Keratinocyte (primary cell): ENCODE data around the gene GCHFR. TPM values are rescaled to one million over a fixed set of nuclear protein-coding genes. Genes with fewer than 3 reads are reported as not detected.

Experiments
- DNase-seq: peaks from one replicate; pipeline ENCODE4 v3.0.0-alpha.2; 2011; ENCODE audit warnings: low read depth, missing footprints, low spot score
- FAIRE-seq: peaks from 2 replicates; lab custom pipeline; 2011; peaks lifted over from hg19 to GRCh38; lab: Jason Lieb, UNC
- H2AFZ ChIP-seq: 2 replicates; pipeline ENCODE4 v1.6.0; 2012; ENCODE audit warnings: low read length, control low read depth, inconsistent platforms; ENCODE audit not compliant: control insufficient read depth
- H3K27ac ChIP-seq: 2 replicates; pipeline ENCODE4 v1.5.1; 2011; ENCODE audit warnings: low read length; ENCODE audit not compliant: control insufficient read depth, insufficient read depth
- H3K27me3 ChIP-seq: 3 replicates; pipeline ENCODE4 v1.6.0; 2011; ENCODE audit warnings: low read length; ENCODE audit not compliant: control insufficient read depth, insufficient read depth; ENCODE audit errors: extremely low read depth
- H3K36me3 ChIP-seq, 2 experiments: 2 replicates in 1 of 2; 3 replicates in 1 of 2; pipeline ENCODE4 v1.5.1; 2011; ENCODE audit warnings: low read length in 2 of 2, mild to moderate bottlenecking in 1 of 2; ENCODE audit not compliant: control insufficient read depth in 2 of 2, insufficient read depth in 2 of 2; ENCODE audit errors: extremely low read depth in 1 of 2
- H3K4me1 ChIP-seq: 3 replicates; pipeline ENCODE4 v1.5.1; 2011; ENCODE audit warnings: low read length; ENCODE audit not compliant: control insufficient read depth, insufficient read depth; ENCODE audit errors: extremely low read depth
- H3K4me2 ChIP-seq: 3 replicates; pipeline ENCODE4 v1.6.0; 2011; ENCODE audit warnings: low read depth, low read length; ENCODE audit not compliant: control insufficient read depth, insufficient read depth; ENCODE audit errors: extremely low read depth
- H3K4me3 ChIP-seq, 3 experiments: fragments of 200-600 bp in 1 of 3; sonication (generic) in 1 of 3; 2 replicates in 2 of 3; 3 replicates in 1 of 3; pipeline ENCODE4 v1.5.1; 2011 to 2016; ENCODE audit warnings: low read length in 3 of 3, mild to moderate bottlenecking in 3 of 3, control low read depth in 2 of 3, inconsistent platforms in 1 of 3, low read depth in 1 of 3, mixed read lengths in 1 of 3, mixed run types in 1 of 3, moderate library complexity in 1 of 3; ENCODE audit not compliant: control insufficient read depth in 2 of 3, insufficient read depth in 2 of 3; ENCODE audit errors: extremely low read depth in 1 of 3
- H3K79me2 ChIP-seq: 2 replicates; pipeline ENCODE4 v1.6.0; 2012; ENCODE audit warnings: low read length; ENCODE audit not compliant: control insufficient read depth, insufficient read depth
- H3K9ac ChIP-seq: 3 replicates; pipeline ENCODE4 v1.6.0; 2011; ENCODE audit warnings: low read length; ENCODE audit not compliant: control insufficient read depth, insufficient read depth; ENCODE audit errors: extremely low read depth
- H3K9me1 ChIP-seq: 3 replicates; pipeline ENCODE4 v1.6.0; 2011; ENCODE audit warnings: low read length; ENCODE audit not compliant: control insufficient read depth, insufficient read depth; ENCODE audit errors: extremely low read depth
- H3K9me3 ChIP-seq: 2 replicates; pipeline ENCODE4 v1.5.1; 2012; ENCODE audit warnings: low read depth, low read length; ENCODE audit not compliant: control insufficient read depth
- H4K20me1 ChIP-seq: 3 replicates; pipeline ENCODE4 v1.6.0; 2011; ENCODE audit warnings: low read length; ENCODE audit not compliant: control insufficient read depth, insufficient read depth; ENCODE audit errors: extremely low read depth
- EZH2 ChIP-seq: IDR thresholded peaks from one replicate; pipeline ENCODE4 v1.6.1; 2012; ENCODE audit warnings: inconsistent platforms, mild to moderate bottlenecking, low read length, moderate library complexity
- dilution Hi-C: fragments of 300-500 bp; cut with MboI; formaldehyde crosslinking; loops from one replicate; pipeline ENCODE4 v1.7.0; 2020; ENCODE audit warnings: low sequenced_read_pairs; ENCODE audit not compliant: extremely low pct_ligation_motif_present
- polyA plus RNA-seq, 5 experiments: library from polyadenylated mRNA; depleted of rRNA in 3 of 5; stranded (reverse) in 3 of 5; stranded (forward) in 1 of 5; unstranded in 1 of 5; fragments of >200 nt; gene quantifications; 1 replicate in 1 of 5; 2 replicates in 3 of 5; 3 replicates in 1 of 5; pipeline versions ENCODE4 v1.2.1 to v1.2.3, GENCODE V29; 2011 to 2012; ENCODE audit warnings: missing spikeins in 2 of 5, low read depth in 1 of 5, low replicate concordance in 1 of 5
- TF ChIP-seq, protein P1 (sequence below), 3 experiments: IDR thresholded peaks in 1 of 3; conservative IDR thresholded peaks in 1 of 3; optimal IDR thresholded peaks in 1 of 3; 2 replicates in 2 of 3; 3 replicates in 1 of 3; pipeline versions ENCODE3 to v1.5.1; 2011; ENCODE audit warnings: low read length in 3 of 3, mild to moderate bottlenecking in 3 of 3, moderate library complexity in 2 of 3, control low read depth in 1 of 3, inconsistent platforms in 1 of 3; ENCODE audit not compliant: insufficient read depth in 2 of 3; ENCODE audit errors: extremely low read depth in 1 of 3

Gene GCHFR
- polyA plus RNA-seq, 1 donor (not counting 4 experiments of a cell fraction or from before 2014, with no cell fraction given), result 2.7 TPM

DNA sequence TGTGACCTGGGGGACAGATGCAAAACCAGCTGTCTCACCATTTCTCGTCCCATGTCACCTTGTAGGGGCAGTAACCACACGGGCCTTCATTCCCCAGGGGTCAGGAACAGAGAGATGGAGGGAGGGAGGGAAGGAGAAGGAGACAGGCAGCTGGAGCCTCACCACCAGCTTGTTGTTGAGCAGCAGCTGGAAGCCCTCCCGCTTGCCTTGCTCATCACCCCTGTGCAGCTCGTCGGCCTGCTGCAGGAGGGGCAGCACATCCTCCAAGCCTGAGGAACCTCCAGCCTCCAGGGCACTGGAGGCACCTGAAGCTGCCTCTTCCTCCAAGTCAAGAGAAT is 19.1 kb upstream of the GCHFR start:
- Histone ChIP-seq H3K4me2 (no peak overlapping the region), H3K27me3 (no peaks in the 10 kb centered on the region), H3K9me3 (no peaks in the 10 kb centered on the region), H3K79me2 (no peaks in the 10 kb centered on the region), H3K4me1 (peaks cover 12% of the 10 kb centered on the region), H3K4me3 (no peak overlapping the region), H3K36me3 (peaks cover 27 to 50% of the 10 kb centered on the region in 2 experiments), H2AFZ (no peak overlapping the region), H3K27ac (peak overlapping the region; percentile 57), H4K20me1 (no peaks in the 10 kb centered on the region), H3K9me1 (no peaks in the 10 kb centered on the region), H3K9ac (no peak overlapping the region)
- DNase-seq (no peak), FAIRE-seq (no peak)
- dilution Hi-C loops, result no loop called here
- no peak for TF ChIP-seq EZH2
- TF ChIP-seq, protein P1, sequence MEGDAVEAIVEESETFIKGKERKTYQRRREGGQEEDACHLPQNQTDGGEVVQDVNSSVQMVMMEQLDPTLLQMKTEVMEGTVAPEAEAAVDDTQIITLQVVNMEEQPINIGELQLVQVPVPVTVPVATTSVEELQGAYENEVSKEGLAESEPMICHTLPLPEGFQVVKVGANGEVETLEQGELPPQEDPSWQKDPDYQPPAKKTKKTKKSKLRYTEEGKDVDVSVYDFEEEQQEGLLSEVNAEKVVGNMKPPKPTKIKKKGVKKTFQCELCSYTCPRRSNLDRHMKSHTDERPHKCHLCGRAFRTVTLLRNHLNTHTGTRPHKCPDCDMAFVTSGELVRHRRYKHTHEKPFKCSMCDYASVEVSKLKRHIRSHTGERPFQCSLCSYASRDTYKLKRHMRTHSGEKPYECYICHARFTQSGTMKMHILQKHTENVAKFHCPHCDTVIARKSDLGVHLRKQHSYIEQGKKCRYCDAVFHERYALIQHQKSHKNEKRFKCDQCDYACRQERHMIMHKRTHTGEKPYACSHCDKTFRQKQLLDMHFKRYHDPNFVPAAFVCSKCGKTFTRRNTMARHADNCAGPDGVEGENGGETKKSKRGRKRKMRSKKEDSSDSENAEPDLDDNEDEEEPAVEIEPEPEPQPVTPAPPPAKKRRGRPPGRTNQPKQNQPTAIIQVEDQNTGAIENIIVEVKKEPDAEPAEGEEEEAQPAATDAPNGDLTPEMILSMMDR (optimal IDR thresholded peaks at IDR 0.05 in 1 of 3, IDR thresholded peaks at IDR 0.05 in 1 of 3, conservative IDR thresholded peaks at IDR 0.05 in 1 of 3; ENCODE audit: extremely low read depth in 1 of 3, insufficient read depth in 2 of 3, low read length in 3 of 3), result no peak

DNA sequence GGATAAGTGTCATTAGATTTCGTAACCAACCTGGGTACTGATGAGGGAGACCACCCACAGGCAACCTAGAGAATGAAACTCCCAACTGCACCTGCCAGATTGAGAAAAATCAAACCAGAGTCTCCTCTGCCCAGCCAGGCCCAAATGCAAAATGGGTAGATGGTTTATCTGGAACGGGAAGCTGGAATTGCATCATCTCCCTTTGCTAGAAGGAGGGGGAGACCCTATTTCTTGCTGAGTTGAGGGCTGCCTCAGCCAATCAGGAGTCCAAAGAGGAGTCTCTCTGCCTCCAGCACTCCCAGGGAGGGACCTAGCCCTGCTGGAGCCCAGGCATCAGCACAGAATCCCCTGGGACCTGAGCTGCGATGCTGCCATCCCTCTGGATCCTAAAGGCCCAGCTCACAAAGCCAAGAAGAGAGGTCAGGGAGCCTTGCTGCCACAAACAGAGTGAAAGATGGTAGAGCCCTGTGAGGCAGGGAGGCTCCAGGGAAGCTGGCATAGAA is 16.9 kb upstream of the GCHFR start:
- dilution Hi-C loops, result no loop called here
- Histone ChIP-seq H3K79me2 (peaks cover 6% of the 10 kb centered on the region), H3K9me1 (no peaks in the 10 kb centered on the region), H3K4me2 (no peak overlapping the region), H2AFZ (no peak overlapping the region), H4K20me1 (no peaks in the 10 kb centered on the region), H3K9ac (no peak overlapping the region), H3K4me1 (peaks cover 12% of the 10 kb centered on the region), H3K4me3 (no peak overlapping the region), H3K36me3 (peaks cover 31 to 64% of the 10 kb centered on the region in 2 experiments), H3K27me3 (no peaks in the 10 kb centered on the region), H3K27ac (no peak overlapping the region), H3K9me3 (no peaks in the 10 kb centered on the region)
- FAIRE-seq, result no peak
- DNase-seq, result no peak
- TF ChIP-seq EZH2, result no peak
